Spleen (tissue), 11 donors: ENCODE data around the gene KLHDC10. TPM values are rescaled to one million over a fixed set of nuclear protein-coding genes. Genes with fewer than 3 reads are reported as not detected.

Experiments
- DNase-seq: peaks from one replicate; pipeline ENCODE4 v3.0.0-alpha.2; 2020
- H3K27ac ChIP-seq, 8 donors: fragments of 200-600 bp; sonication (generic) in 7 of 8; 1 replicate in 4 of 8; 2 replicates in 4 of 8; pipeline versions ENCODE4 v1.5.0 to v1.8.0; 2016 to 2021; ENCODE audit warnings: inconsistent platforms in 4 of 8, mild to moderate bottlenecking in 4 of 8, moderate library complexity in 1 of 8
- H3K27me3 ChIP-seq, 7 donors: fragments of 200-600 bp; sonication (generic) in 6 of 7; replicated peaks in 1 of 7; 1 replicate in 4 of 7; 2 replicates in 3 of 7; pipeline versions ENCODE4 v1.5.0 to v1.8.0; 2016 to 2021; ENCODE audit warnings: inconsistent platforms in 3 of 7, mild to moderate bottlenecking in 1 of 7
- H3K36me3 ChIP-seq, 6 donors: fragments of 200-600 bp; sonication (generic) in 5 of 6; 1 replicate in 4 of 6; 2 replicates in 2 of 6; pipeline versions ENCODE4 v1.5.0 to v1.8.0; 2016 to 2021; ENCODE audit warnings: inconsistent platforms in 2 of 6
- H3K4me1 ChIP-seq, 6 donors: fragments of 200-600 bp; sonication (generic) in 5 of 6; 1 replicate in 3 of 6; 2 replicates in 3 of 6; pipeline versions ENCODE4 v1.5.0 to v1.8.0; 2016 to 2021; ENCODE audit warnings: inconsistent platforms in 3 of 6
- H3K4me3 ChIP-seq, 8 donors: fragments of 200-600 bp; sonication (generic) in 7 of 8; 1 replicate in 4 of 8; 2 replicates in 4 of 8; pipeline versions ENCODE4 v1.5.0 to v1.8.0; 2016 to 2021; ENCODE audit warnings: inconsistent platforms in 4 of 8, mild to moderate bottlenecking in 4 of 8, moderate library complexity in 2 of 8
- H3K9me3 ChIP-seq, 8 donors: fragments of 200-600 bp; sonication (generic) in 7 of 8; 1 replicate in 4 of 8; 2 replicates in 4 of 8; pipeline versions ENCODE4 v1.5.0 to v1.8.0; 2016 to 2021; ENCODE audit warnings: inconsistent platforms in 4 of 8
- POLR2A ChIP-seq, 3 donors: fragments of 450-650 bp; IDR thresholded peaks; one replicate each; pipeline ENCODE4 v1.5.1; 2017; ENCODE audit warnings: antibody characterized with exemption in 3 of 3, mild to moderate bottlenecking in 1 of 3
- POLR2AphosphoS5 ChIP-seq, 3 donors: sonication (generic); formaldehyde crosslinking; IDR thresholded peaks; one replicate each; pipeline ENCODE4 v1.5.1; 2017; ENCODE audit warnings: antibody characterized with exemption in 3 of 3
- WGBS, 5 donors: extraction: QIAGEN DNeasy Blood & Tissue Kit in 3 of 5; methylation state at CpG; one replicate each; pipeline versions ENCODE4 v1.1.5 to v1.1.7; 2013 to 2018; 5-methylcytosine and 5-hydroxymethylcytosine counted together
- intact Hi-C: fragments of 100-400 bp; cut with DNase I; formaldehyde crosslinking; loops from one replicate; pipeline ENCODE4 v1.15.0; 2023; ENCODE audit warnings: low total_unique reads
- polyA plus RNA-seq, 3 donors: library from polyadenylated mRNA; stranded (reverse); fragments of 200-250 nt; gene quantifications; one replicate each; pipeline ENCODE4 v1.2.1, GENCODE V29; 2013
- total RNA-seq, 7 donors: library from RNA; depleted of rRNA in 3 of 7; stranded (reverse); fragments of >200 nt in 3 of 7; fragmentation: NEBNext Ultra II Directional in 4 of 7; extraction: Animal tissue kit (Norgen Biotek cat#: 25700) in 4 of 7; gene quantifications; one replicate each; pipeline versions ENCODE4 v1.1.0 to v1.2.1, GENCODE V29; 2016 to 2021
- TF ChIP-seq, protein P1 (sequence below), 11 experiments: fragments of 200-600 bp in 7 of 11; fragments of 450-650 bp in 4 of 11; sonication (generic) in 4 of 11; IDR thresholded peaks in 8 of 11; conservative IDR thresholded peaks in 3 of 11; 1 replicate in 7 of 11; 2 replicates in 4 of 11; pipeline versions ENCODE4 v1.4.0 to v1.8.0; 2016 to 2021; ENCODE audit warnings: antibody characterized with exemption in 11 of 11, inconsistent platforms in 4 of 11, mild to moderate bottlenecking in 1 of 11
- donor health status: healthy with polysubstance abuse.
- donor health status: DM: no; HTN: no; CAD: no; lungs with moderate emphysema.
- donor health status: DM: no; HTN: no; CAD: no.
- donor health status: Bipolar disorder and iron deficiency.
- donor health status: healthy.
- donor health status: DM: no; HTN: no; CAD: no.
- donor health status: DM: yes; HTN: yes; CAD: no.

Gene KLHDC10
- total and polyA plus RNA-seq, 10 donors: 4.8 to 33.7 (median 21.9) TPM

DNA sequence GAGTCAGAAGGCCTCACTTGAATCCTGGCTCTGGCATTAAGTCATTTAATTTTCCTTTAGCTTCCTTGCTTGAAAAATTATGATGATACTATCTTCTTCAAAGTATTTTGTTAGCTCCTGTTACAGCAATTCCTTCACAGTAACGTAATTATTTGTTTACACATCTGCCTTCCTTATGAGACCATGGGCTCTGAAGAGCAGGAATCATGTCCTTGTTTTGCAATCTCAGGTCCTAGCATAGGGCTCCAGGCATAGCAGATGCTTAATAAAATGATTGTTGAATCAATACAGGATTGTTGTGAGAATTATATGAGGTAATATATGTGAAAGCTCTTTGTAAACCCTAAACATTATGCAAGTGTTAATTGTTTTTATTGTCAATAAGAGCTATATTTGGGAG is 25.5 kb downstream of the KLHDC10 start:
- H3K4me1 ChIP-seq: peaks cover 0 to 28% (median 16%) of the 10 kb centered on the region in 6 donors
- H3K27ac ChIP-seq: no peak overlapping the region
- TF ChIP-seq, protein P1, sequence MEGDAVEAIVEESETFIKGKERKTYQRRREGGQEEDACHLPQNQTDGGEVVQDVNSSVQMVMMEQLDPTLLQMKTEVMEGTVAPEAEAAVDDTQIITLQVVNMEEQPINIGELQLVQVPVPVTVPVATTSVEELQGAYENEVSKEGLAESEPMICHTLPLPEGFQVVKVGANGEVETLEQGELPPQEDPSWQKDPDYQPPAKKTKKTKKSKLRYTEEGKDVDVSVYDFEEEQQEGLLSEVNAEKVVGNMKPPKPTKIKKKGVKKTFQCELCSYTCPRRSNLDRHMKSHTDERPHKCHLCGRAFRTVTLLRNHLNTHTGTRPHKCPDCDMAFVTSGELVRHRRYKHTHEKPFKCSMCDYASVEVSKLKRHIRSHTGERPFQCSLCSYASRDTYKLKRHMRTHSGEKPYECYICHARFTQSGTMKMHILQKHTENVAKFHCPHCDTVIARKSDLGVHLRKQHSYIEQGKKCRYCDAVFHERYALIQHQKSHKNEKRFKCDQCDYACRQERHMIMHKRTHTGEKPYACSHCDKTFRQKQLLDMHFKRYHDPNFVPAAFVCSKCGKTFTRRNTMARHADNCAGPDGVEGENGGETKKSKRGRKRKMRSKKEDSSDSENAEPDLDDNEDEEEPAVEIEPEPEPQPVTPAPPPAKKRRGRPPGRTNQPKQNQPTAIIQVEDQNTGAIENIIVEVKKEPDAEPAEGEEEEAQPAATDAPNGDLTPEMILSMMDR (IDR thresholded peaks at IDR 0.05 in 8 of 11, conservative IDR thresholded peaks at IDR 0.05 in 3 of 11): no peak
- TF ChIP-seq POLR2A (IDR thresholded peaks at IDR 0.05) (no peak), POLR2AphosphoS5 (IDR thresholded peaks at IDR 0.05) (no peak)
- no peak overlapping the region for H3K4me3 ChIP-seq
- no peaks in the 10 kb centered on the region for H3K9me3 ChIP-seq
- WGBS, 5 donors: 71 to 85% (median 81%) methylated on average over 1 of the region's 1 CpG
- no peak for DNase-seq
- intact Hi-C loops: no loop called here
- peaks cover 0 to 9% (median 0%) of the 10 kb centered on the region in 6 donors for H3K36me3 ChIP-seq
- no peaks in the 10 kb centered on the region for H3K27me3 ChIP-seq

DNA sequence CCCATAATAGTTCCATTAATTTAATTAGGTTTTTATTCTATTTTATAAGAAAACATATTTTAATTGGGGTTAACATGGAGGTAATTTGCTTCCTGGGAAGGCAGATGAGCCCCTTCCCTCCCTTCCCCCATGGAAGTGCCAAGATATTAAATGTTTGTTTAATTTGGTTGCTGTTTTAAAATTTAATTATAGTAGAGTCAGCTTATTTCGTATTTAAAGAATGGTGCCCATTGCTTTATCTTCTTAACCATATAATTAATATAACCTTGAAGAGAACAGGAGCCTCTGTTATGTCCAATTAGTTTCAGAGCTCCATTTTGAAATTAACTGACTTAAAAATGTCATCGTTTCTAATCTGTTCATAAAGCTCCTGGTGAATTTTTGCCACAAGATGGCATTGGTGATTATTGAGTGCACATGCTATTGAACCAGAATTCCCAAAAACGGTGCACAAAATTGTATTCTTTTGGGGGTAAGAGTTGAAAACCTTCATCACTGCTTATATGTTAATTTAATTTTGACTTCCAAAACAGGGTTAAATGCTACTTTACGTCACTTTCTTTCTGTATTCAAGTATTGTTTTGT is 26.0 kb downstream of the KLHDC10 start:
- H3K36me3 ChIP-seq: peaks cover 0 to 9% (median 0%) of the 10 kb centered on the region in 6 donors
- H3K9me3 ChIP-seq: no peaks in the 10 kb centered on the region
- no peak for DNase-seq
- H3K27ac ChIP-seq: no peak overlapping the region
- 75 to 88% (median 83%) methylated on average over 4 of the region's 4 CpGs for WGBS, 5 donors
- intact Hi-C loops: no loop called here
- no peaks in the 10 kb centered on the region for H3K27me3 ChIP-seq
- TF ChIP-seq POLR2A (IDR thresholded peaks at IDR 0.05) (no peak), POLR2AphosphoS5 (IDR thresholded peaks at IDR 0.05) (no peak)
- TF ChIP-seq, protein P1 (IDR thresholded peaks at IDR 0.05 in 8 of 11, conservative IDR thresholded peaks at IDR 0.05 in 3 of 11): no peak
- H3K4me3 ChIP-seq: no peak overlapping the region
- H3K4me1 ChIP-seq: peaks cover 0 to 25% (median 16%) of the 10 kb centered on the region in 6 donors

DNA sequence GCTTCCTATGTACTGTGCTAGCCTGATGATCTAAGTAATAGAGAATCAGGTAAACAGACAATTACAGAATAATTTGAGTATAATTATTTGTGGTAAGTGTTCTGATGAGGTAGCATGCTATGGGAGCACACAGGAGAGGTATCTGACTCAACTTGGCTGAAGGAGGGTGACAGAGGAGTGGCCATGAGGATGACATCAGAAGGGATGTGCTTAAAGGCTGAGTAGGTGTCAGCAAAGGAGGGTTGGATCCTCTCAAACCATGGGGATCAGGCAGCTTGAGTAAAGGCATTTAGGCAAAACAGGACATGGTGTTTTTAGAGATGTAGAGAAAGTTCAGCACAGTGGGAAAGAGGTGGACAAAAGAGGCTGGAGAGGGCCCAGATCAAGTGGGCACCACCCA is 29.0 kb downstream of the KLHDC10 start:
- peaks cover 0 to 9% (median 0%) of the 10 kb centered on the region in 6 donors for H3K36me3 ChIP-seq
- no peaks in the 10 kb centered on the region for H3K27me3 ChIP-seq
- TF ChIP-seq, protein P1 (IDR thresholded peaks at IDR 0.05 in 8 of 11, conservative IDR thresholded peaks at IDR 0.05 in 3 of 11): no peak
- no peak for TF ChIP-seq POLR2AphosphoS5 (IDR thresholded peaks at IDR 0.05)
- TF ChIP-seq POLR2A (IDR thresholded peaks at IDR 0.05): no peak
- no peak for DNase-seq
- no peaks in the 10 kb centered on the region for H3K9me3 ChIP-seq
- H3K4me1 ChIP-seq: peaks cover 0 to 7% (median 0%) of the 10 kb centered on the region in 6 donors
- H3K27ac ChIP-seq: no peak overlapping the region
- intact Hi-C loops: no loop called here
- H3K4me3 ChIP-seq: no peak overlapping the region

- Histone ChIP-seq H3K4me1 (peaks cover 0 to 7% (median 0%) of the 10 kb centered on the region in 6 donors), H3K9me3 (no peaks in the 10 kb centered on the region), H3K36me3 (peaks cover 0 to 9% (median 0%) of the 10 kb centered on the region in 6 donors), H3K4me3 (no peak overlapping the region), H3K27ac (no peak overlapping the region), H3K27me3 (no peaks in the 10 kb centered on the region)
- WGBS, 5 donors: 89 to 97% (median 95%) methylated on average over 6 of the region's 6 CpGs
- TF ChIP-seq, protein P1 (IDR thresholded peaks at IDR 0.05 in 8 of 11, conservative IDR thresholded peaks at IDR 0.05 in 3 of 11): no peak
- TF ChIP-seq POLR2A (IDR thresholded peaks at IDR 0.05) (no peak), POLR2AphosphoS5 (IDR thresholded peaks at IDR 0.05) (no peak)
- DNase-seq: no peak
- intact Hi-C loops: no loop called here
Measured at GRCh38 chr7:130102588-130102987, 32.3 kb downstream of the KLHDC10 start.
